ENCODE results near the gene GNG12.

- TF ChIP-seq EZH2 (IDR thresholded peaks at IDR 0.05; ENCODE audit: insufficient read depth, poor library complexity, severe bottlenecking) (no peak), EZH2phosphoT487 (IDR thresholded peaks at IDR 0.05; ENCODE audit: insufficient read depth, low read depth) (no peak)
Observed at GRCh38 chr1:67840449-67840848, 7.2 kb upstream of the GNG12 start.
